Natural killer cell (primary cell): ENCODE data around the gene UBN1. TPM values are rescaled to one million over a fixed set of nuclear protein-coding genes. Genes with fewer than 3 reads are reported as not detected.

Experiments
- ATAC-seq, 3 donors: fragments of 150-1000 bp in 2 of 3; fragments of 200-7000 bp in 1 of 3; cut with Tn5 transposase; 1 replicate in 1 of 3; 2 replicates in 2 of 3; pipeline ENCODE4 v1.10.0; 2021; ENCODE audit warnings: mild to moderate bottlenecking in 2 of 3, moderate library complexity in 2 of 3
- DNase-seq, 2 donors: peaks; one replicate each; pipeline versions ENCODE4 v3.0.0 to v3.0.0-alpha.2; 2013 to 2021; ENCODE audit warnings: mixed read lengths in 1 of 2
- H3K27ac ChIP-seq: one replicate; pipeline ENCODE4 v1.5.1; 2013; ENCODE audit warnings: mild to moderate bottlenecking, low read length
- H3K27me3 ChIP-seq: one replicate; pipeline ENCODE4 v1.6.1; 2013; ENCODE audit warnings: low read length; ENCODE audit not compliant: control insufficient read depth, insufficient read depth
- H3K36me3 ChIP-seq: one replicate; pipeline ENCODE4 v1.6.1; 2013; ENCODE audit warnings: low read length; ENCODE audit not compliant: control insufficient read depth, insufficient read depth
- H3K4me1 ChIP-seq: one replicate; pipeline ENCODE4 v1.6.1; 2013; ENCODE audit warnings: low read length; ENCODE audit not compliant: control insufficient read depth, insufficient read depth
- H3K4me3 ChIP-seq: one replicate; pipeline ENCODE4 v1.5.1; 2013; ENCODE audit warnings: low read length
- H3K9me3 ChIP-seq: one replicate; pipeline ENCODE4 v1.6.1; 2013; ENCODE audit warnings: low read length; ENCODE audit not compliant: control insufficient read depth, insufficient read depth
- H3K27ac Mint-ChIP-seq, 2 donors: one replicate each; pipeline ENCODE4 v1.8.0; 2022; ENCODE audit warnings: mild to moderate bottlenecking in 2 of 2, mixed read lengths in 2 of 2, moderate library complexity in 1 of 2
- H3K27me3 Mint-ChIP-seq, 2 donors: one replicate each; pipeline ENCODE4 v1.8.0; 2022; ENCODE audit warnings: low read depth in 2 of 2, mixed read lengths in 2 of 2
- H3K36me3 Mint-ChIP-seq: one replicate; pipeline ENCODE4 v1.8.0; 2022; ENCODE audit warnings: mixed read lengths
- H3K4me1 Mint-ChIP-seq, 2 donors: one replicate each; pipeline ENCODE4 v1.8.0; 2022; ENCODE audit warnings: mixed read lengths in 2 of 2
- H3K4me3 Mint-ChIP-seq: one replicate; pipeline ENCODE4 v1.8.0; 2022; ENCODE audit warnings: mild to moderate bottlenecking, moderate library complexity, mixed read lengths
- H3K9me3 Mint-ChIP-seq, 2 donors: one replicate each; pipeline ENCODE4 v1.8.0; 2022; ENCODE audit warnings: mixed read lengths in 2 of 2
- WGBS: methylation state at CpG from one replicate; pipeline ENCODE4 v1.1.7; 2013; ENCODE audit warnings: missing lambda C conversion rate; ENCODE audit not compliant: insufficient coverage; 5-methylcytosine and 5-hydroxymethylcytosine counted together
- intact Hi-C: fragments of 100-400 bp; cut with micrococcal nuclease; formaldehyde crosslinking; loops from one replicate; pipeline ENCODE4 v1.14.2; 2022
- total RNA-seq, 4 donors: library from RNA; stranded (reverse); fragments of 120-200 nt in 1 of 4; gene quantifications; one replicate each; pipeline versions ENCODE4 v1.2.3 to v1.2.4, GENCODE V29; 2013 to 2022
- TF ChIP-seq, protein P1 (sequence below): fragments of 200-600 bp; IDR thresholded peaks from one replicate; pipeline ENCODE4 v1.8.0; 2022; ENCODE audit warnings: antibody characterized with exemption

The UBN1 gene
- total RNA-seq, 3 donors from 2014 or later (not counting 1 experiment from before 2014, with no cell fraction given) = 70.5 to 81.6 (median 79.9) TPM

DNA sequence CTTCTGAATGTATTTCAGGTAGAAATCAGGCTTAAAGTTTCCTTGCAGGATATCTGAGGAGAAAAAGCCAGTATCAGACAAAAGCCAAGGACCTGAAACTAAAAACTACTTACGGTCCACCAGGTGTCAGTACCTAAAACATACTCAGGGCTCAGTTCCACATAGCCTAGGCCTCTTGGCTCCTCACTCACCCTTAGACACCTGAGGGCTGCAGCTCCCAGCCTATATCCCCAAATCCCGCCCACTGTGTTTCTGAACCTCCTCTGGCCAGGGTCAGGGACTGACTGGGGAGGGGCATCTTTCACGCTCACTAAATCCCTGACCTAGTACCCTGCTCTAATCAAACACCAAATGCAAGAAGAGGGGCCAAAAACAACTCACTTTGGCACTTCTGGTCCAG, 36.0 kb upstream of the UBN1 start:
- WGBS = 95% methylated on average over 3 of the region's 3 CpGs
- H3K27ac Mint-ChIP-seq = no peak overlapping the region
- H3K36me3 Mint-ChIP-seq = peaks cover 19% of the 10 kb centered on the region
- Histone ChIP-seq H3K4me3 (no peak overlapping the region), H3K36me3 (peaks cover 52% of the 10 kb centered on the region), H3K4me1 (no peaks in the 10 kb centered on the region), H3K27ac (no peak overlapping the region), H3K27me3 (no peaks in the 10 kb centered on the region), H3K9me3 (no peaks in the 10 kb centered on the region)
- TF ChIP-seq, protein P1, sequence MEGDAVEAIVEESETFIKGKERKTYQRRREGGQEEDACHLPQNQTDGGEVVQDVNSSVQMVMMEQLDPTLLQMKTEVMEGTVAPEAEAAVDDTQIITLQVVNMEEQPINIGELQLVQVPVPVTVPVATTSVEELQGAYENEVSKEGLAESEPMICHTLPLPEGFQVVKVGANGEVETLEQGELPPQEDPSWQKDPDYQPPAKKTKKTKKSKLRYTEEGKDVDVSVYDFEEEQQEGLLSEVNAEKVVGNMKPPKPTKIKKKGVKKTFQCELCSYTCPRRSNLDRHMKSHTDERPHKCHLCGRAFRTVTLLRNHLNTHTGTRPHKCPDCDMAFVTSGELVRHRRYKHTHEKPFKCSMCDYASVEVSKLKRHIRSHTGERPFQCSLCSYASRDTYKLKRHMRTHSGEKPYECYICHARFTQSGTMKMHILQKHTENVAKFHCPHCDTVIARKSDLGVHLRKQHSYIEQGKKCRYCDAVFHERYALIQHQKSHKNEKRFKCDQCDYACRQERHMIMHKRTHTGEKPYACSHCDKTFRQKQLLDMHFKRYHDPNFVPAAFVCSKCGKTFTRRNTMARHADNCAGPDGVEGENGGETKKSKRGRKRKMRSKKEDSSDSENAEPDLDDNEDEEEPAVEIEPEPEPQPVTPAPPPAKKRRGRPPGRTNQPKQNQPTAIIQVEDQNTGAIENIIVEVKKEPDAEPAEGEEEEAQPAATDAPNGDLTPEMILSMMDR = no peak
- no peaks in the 10 kb centered on the region for H3K9me3 Mint-ChIP-seq
- no peak overlapping the region for H3K4me3 Mint-ChIP-seq
- no peaks in the 10 kb centered on the region for H3K4me1 Mint-ChIP-seq
- intact Hi-C loops = no loop called here
- no peak for DNase-seq
- ATAC-seq = no peak
- H3K27me3 Mint-ChIP-seq = no peaks in the 10 kb centered on the region

DNA sequence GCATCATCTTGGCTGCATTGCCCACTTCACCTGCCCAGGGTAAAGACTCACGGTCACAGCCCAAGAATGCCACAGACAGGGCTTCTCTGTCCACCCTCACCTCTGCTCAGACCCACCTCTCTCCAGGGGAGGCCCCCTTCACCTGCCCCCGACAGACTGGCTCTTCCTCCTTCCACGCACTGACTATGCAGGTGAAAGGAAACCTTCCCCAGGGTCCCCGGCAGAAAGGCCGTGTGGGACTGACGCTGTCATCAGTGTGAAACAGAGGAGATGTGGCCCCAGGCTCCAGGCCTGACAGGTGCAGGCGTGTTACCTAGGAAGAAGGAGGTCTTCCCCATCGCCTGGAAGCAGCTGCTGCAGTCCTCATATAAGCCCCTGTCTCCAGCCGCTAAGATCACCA, 35.5 kb upstream of the UBN1 start:
- Mint-ChIP-seq H3K4me1 (no peaks in the 10 kb centered on the region), H3K27me3 (no peaks in the 10 kb centered on the region), H3K36me3 (peaks cover 21% of the 10 kb centered on the region), H3K4me3 (no peak overlapping the region), H3K9me3 (no peaks in the 10 kb centered on the region), H3K27ac (no peak overlapping the region)
- H3K27ac ChIP-seq = no peak overlapping the region
- no peaks in the 10 kb centered on the region for H3K4me1 ChIP-seq
- no peak overlapping the region for H3K4me3 ChIP-seq
- intact Hi-C loops = no loop called here
- no peak for ATAC-seq
- TF ChIP-seq, protein P1 = no peak
- 96% methylated on average over 9 of the region's 9 CpGs for WGBS
- no peaks in the 10 kb centered on the region for H3K27me3 ChIP-seq
- H3K36me3 ChIP-seq = peaks cover 53% of the 10 kb centered on the region
- H3K9me3 ChIP-seq = no peaks in the 10 kb centered on the region
- no peak for DNase-seq

DNA sequence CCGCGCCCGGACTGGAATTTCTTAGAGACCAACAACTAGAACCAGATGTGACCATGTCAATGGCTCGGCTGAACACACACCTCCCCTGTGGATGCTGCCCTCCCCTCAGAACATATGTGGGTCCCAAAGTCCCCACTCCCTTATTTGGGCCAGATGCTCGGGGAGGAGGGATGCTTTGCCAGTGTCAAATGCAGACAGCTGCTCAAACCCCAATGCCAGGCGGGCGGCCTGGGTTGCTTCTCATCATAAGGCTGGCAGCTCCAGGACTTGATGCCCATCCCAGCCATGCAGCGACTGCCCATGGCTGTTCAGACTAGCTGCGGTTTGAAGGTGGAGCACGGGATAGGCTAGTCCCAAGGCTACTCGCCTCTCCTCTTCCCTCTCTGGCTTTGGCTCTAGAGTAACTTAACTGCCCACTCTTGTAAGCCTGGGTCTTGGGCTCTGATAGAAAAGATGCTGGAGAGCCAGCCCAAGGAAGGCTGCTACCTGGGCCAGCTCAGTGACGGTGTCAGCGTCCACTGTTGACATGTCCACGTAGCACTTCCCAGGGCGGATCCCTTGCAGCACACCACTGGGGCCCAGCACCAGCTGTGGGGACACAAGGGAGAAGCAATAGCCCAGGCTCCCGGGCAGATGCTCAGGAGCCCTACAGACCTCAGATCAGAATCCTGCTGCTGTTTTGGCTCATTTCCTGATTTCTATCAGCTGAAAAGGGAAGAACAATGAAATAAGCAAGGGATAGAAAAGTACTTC, 33.9 kb upstream of the UBN1 start:
- no peak for DNase-seq
- H3K4me1 ChIP-seq = no peaks in the 10 kb centered on the region
- Mint-ChIP-seq H3K36me3 (peaks cover 15% of the 10 kb centered on the region), H3K27me3 (no peaks in the 10 kb centered on the region), H3K4me3 (no peak overlapping the region), H3K27ac (no peak overlapping the region), H3K4me1 (no peaks in the 10 kb centered on the region), H3K9me3 (no peaks in the 10 kb centered on the region)
- no peak overlapping the region for H3K27ac ChIP-seq
- 95% methylated on average over 16 of the region's 16 CpGs for WGBS
- H3K9me3 ChIP-seq = no peaks in the 10 kb centered on the region
- no peak overlapping the region for H3K4me3 ChIP-seq
- TF ChIP-seq, protein P1 = no peak
- H3K27me3 ChIP-seq = no peaks in the 10 kb centered on the region
- ATAC-seq = no peak
- intact Hi-C loops = no loop called here
- peaks cover 52% of the 10 kb centered on the region for H3K36me3 ChIP-seq

DNA sequence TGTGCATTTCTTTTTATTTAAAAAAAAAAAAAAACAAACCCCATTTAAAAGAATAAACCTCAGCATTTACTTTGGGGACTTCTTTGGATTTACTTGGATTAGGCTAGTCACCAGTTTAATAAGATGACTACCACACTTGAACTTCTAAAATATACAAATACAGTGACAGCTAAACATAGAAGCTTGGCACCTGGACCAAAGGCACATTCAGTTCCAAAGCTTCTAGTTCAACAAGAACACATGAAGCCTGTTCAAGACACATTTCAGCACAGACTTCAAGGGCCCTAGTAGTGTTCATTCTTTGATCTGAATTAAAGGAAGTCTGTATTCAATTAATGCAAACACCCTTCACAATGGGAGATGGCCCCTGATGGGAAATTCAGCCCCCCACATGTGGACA, 33.2 kb upstream of the UBN1 start:
- Mint-ChIP-seq H3K27ac (no peak overlapping the region), H3K4me3 (no peak overlapping the region), H3K9me3 (no peaks in the 10 kb centered on the region), H3K36me3 (peaks cover 21% of the 10 kb centered on the region), H3K4me1 (no peaks in the 10 kb centered on the region), H3K27me3 (no peaks in the 10 kb centered on the region)
- ATAC-seq (no peak), DNase-seq (no peak)
- no peaks in the 10 kb centered on the region for H3K9me3 ChIP-seq
- no peak overlapping the region for H3K4me3 ChIP-seq
- intact Hi-C loops = no loop called here
- H3K27me3 ChIP-seq = no peaks in the 10 kb centered on the region
- peaks cover 48% of the 10 kb centered on the region for H3K36me3 ChIP-seq
- no peaks in the 10 kb centered on the region for H3K4me1 ChIP-seq
- no peak overlapping the region for H3K27ac ChIP-seq
- TF ChIP-seq, protein P1 = no peak
